HG03378 (cell line): ENCODE measurements around the gene ARMC9.
"Not testable (repeated sequence)": the region's sequence is repeated elsewhere in the genome, so short reads cannot be mapped to it uniquely, and the experiment has no call there.

ENCODE experiments used
- ATAC-seq: cut with Tn5 transposase; IDR thresholded peaks from one replicate; pipeline ENCODE4 v1.9.1; 2021; ENCODE audit warnings: mild to moderate bottlenecking, moderate library complexity; ENCODE audit not compliant: unreplicated experiment

Gene ARMC9

DNA sequence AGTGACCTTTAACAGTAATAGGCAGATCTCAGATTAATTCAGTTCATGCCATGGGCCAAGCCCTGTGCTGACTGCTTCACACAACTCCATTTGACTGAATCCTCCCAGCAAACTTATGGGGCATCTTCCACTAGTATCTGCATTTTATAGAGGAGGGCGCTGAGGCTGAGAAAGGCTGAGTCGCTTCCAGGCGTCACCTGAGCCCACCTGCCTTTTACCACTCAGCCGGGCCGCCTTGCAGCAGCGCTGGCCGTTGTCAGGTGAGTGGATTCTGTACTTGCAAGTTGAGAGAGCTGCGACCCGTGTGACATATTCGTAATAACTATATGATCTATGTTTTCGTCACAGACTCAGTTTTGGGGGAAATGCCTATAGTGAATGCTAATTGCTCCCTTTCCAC lies 137.8 kb downstream of the ARMC9 start:
- ATAC-seq, result no peak

DNA sequence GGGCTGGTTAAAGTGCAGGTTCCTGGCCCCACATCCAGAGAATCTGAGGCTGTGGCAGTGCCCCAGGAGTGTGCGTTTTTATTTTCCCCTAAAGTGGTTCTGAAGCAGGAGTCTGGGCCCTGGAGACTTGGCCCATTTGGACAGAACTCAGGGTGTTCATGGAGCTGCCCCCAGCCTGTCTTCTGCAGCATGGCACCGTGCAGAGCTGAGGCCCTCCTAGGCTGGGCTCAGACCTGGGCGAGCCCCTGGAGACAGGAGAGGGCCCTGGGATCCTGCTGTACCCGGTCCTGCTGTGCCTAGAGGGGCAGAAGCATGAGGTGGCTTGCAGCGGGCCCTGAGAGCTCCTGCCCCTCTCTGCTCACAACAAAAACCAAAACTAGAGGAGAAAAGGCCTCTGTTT lies 138.3 kb downstream of the ARMC9 start:
- ATAC-seq, result no peak

DNA sequence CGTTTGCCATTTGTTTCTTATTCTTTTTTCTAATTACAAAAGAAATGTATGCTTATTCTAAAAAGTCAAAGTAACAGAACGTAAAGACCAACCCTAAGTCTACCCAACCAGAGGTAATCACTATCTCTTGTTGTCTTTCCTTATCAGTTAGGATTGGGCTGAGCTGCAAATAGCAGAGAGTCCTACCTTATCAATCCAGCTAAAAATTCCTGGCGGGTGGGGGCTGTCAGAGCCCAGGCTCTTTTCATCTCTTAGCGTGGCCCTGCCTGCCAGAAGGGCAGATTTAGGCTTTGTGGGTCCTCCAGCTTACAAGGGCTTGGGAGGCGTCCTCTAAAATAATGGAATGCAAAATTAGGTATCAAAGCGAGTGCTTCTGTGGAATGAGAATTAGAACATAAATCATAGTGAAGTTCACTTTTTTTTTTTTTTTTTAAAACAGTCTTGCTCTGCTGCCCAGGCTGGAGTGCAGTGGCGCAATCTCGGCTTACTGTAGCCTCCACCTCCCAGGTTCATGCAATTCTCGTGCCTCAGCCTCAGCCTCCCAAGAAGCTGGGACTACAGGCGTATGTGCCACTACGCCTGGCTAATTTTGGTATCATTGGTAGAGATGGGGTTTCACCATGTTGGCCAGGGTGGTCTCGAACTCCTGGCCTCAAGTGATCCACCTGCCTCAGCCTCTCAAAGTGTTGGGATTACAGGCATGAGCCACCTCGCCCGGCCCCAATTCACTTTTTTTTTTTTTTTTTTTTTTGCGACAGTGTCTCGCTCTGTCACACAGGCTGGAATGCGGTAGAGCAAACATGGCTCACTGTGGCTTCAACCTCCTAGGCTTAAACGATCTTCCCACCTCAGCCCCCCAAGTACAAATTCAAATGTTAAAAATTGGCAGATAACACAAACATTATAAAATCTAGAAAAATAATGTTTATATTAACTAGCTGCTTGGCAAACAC lies 139.7 kb downstream of the ARMC9 start:
- ATAC-seq, result no peak

DNA sequence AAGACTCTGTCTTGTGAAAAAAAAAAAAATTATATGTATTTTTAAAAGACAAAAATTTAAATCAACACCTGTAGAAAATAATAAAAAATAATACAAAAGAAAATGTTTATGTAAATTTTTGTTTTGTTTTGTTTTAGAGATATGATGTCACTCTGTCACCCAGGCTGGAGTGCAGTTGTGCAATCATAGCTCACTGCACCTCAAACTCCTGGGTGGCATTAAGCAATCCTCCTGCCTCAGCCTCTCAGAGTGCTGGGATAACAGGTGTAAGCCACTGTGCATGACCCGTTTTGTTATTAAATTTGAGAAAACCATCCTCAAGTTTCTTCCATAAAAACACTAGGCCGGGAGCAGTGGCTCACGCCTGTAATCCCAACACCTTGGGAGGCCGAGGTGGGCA lies 140.9 kb downstream of the ARMC9 start:
- ATAC-seq, result no peak

DNA sequence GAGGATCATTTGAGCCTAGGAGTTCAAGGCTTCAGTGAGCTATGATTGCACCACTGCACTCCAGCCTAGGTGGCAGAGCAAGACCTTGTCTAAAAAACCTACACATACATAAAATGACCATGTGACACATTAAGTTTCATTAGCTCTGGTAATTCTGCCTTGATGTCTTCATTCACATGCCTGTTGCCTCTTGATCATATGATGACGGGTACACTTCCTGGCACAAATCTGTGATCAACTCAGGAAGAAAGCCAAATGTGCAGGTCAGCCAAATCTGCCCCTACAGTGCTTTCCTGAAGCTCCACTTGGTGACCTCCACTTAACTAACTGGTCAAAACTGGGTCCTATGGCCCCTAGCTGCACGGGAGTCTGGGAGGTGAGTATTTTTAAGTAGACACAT lies 142.7 kb downstream of the ARMC9 start:
- no peak for ATAC-seq

DNA sequence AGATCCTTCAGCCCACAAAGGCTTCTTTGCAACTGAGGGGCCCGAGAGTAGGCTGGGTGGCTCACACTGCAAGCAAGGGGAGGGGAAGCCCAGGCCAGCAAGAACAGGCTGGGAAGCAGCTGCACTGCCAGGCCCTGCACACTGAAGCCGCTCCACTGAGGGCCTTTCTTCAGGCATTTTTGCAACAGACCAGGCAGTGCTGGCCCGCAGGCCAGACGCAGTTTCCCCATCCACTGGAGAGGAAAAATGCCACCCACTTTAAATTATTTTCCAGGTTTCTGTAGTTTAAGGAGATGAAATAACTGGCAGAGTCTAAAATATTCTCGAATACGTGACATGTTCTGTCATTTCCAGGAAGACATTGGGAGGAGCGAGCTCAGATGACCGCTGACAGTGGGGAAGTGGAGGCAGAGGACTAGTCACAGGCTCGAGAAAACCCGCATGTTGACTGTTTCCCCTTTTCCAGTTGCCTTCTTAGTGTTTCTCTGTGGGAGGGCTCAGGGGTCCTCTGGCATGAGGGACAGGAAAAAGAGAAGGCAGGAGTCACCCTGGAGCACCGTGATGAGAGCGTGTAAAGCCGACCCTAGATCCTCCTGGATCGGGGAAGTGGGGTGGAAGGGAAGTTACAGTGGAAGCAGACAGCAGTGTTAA lies 143.8 kb downstream of the ARMC9 start:
- ATAC-seq, result no peak

DNA sequence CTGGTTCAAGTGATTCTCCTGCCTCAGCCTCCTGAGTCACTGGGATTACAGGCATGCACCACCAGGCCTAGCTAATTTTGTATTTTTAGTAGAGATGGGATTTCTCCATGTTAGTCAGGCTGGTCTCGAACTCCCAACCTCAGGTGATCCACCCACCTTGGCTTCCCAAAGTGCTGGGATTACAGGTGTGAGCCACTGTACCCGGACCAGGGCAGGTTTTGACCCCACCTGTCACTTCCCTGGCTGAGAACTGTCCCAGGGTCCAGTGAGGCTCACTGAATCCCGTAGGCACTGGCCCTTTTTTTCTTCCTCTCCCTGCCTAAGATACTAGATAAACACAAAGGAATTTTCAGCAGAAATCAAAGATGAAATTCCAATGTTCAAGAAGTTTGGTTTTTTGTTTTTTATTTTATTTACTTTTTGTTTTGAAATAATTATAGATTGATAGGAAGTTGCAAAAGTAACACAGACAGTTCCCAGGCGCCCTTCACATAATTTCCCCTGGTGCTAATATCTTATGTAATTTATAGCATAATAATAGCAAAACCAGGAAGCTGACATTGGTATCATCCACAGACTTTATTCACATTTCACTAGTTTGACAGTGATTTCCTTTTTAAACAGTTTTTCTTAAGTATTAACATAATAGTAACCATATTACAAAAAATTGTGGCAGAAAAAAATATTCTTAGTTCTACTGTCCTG lies 144.7 kb downstream of the ARMC9 start:
- no peak for ATAC-seq

DNA sequence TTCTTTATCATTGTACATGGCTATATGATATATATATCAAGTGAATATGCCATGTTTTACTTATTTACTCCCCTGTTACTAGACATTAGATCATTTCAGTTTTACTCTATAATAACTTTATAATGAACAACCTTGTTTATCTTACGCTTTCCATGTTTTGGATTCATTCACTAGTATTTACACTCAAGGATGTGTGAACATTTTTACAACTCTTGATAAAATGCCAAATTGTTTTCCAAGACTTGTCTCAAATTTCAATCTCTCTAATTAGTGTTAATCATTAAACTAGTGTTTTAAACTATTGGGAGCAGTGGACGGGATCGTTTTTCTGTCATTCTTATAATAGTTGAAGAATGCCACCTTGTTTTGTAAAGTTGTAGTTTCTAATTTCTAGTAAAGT lies 145.6 kb downstream of the ARMC9 start:
- ATAC-seq, result no peak

DNA sequence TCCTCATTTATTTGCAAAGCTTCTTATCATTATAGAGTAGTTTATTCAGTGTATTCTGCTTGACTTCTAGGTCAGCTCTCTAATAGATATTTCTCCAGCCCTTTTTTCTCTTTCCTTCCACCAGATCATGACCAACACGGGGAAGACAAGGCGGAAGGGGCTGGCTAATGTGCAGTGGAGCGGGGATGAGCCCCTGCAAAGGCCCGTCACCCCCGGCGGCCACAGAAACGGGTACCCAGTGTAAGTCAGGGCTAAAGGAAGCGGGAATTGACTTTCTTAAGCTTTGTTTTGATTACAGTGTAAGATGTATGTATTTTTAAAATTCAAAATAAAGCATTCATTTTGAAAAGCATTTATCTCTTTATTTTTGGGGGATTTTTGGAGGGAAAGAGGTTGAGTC lies 146.4 kb downstream of the ARMC9 start:
- ATAC-seq, result no peak

DNA sequence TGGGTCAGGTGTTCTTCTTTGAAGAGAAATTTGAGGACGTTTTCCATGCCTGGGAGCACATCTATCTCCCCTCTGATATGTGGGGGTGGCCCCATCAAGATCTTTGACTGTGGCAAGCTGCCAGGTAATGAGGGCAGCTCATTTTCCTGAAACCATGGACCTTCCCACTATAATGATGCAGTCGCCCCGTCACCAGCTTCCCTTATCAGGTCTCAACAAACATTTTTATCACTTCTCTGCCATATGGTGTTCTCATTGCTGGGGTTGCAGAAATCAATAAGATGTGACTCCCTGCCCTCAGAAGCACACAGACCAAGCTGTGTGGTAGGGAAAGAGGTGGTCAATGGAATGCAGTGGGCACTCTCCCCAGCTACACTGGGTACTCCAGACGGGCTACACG lies 148.7 kb downstream of the ARMC9 start:
- ATAC-seq, result no peak

DNA sequence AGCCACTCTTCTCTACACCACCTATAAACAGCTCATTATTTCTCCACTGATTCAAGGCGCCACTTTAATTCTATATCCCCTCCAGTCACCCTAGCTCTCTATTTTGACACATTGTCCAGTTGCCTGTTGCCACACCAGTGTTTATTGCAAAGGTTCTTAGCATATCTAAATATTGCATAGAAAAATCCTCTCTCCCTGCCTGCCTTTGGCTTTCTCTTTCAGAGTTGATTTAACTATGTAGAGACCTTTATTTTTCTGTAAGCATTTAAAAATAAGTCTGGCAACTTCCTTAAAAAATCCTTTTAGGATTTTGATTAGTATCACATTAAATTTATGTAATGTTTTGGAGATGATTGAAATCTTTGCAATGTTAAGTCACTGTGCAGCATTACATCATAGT lies 149.2 kb downstream of the ARMC9 start:
- no peak for ATAC-seq

DNA sequence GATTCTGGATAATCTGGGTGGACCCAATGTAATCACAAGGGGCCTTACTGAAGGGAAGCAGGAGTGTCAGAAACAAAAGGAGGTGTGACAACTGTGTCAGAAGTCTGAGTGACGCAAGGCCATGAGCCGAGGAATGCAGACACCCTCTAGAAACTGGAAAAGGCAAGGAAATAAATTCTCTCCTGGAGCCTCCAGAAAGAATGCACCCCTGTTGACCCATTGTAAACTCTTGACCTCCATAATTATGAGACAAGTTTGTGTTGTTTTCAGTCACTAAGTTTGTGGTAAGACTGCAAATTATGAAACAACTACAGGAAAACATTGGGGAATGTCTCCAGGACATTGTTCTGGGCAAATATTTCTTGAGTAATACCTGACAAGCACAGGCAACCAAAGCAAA lies 149.7 kb downstream of the ARMC9 start:
- no peak for ATAC-seq

DNA sequence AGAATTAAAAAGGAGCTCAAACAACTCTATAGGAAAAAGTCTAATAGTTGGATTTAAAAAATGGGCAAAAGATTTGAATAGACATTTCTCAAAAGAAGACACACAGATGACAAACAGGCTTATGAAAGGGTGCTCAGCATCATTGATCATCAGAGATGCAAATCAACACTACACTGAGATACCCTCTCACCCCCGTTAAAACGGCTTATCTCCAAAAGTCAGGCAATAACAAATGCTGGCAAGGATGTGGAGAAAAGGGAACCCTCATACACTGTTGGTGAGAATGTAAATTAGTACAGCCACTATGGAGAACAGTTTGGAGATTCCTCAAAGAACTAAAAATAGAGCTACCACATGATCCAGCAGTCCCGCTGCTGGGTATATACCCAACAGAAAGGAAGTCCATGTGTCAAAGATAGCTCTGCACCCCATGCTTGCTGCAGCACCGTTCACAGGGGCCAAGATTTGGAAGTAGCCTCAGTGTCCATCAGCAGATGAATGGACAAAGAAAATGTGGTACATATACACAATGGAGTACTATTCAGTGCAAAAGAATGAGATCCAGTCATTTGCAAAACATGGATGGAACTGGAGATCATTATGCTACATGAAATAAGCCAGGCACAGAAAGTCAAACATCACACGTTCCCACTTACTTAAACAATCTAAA lies 150.4 kb downstream of the ARMC9 start:
- no peak for ATAC-seq

DNA sequence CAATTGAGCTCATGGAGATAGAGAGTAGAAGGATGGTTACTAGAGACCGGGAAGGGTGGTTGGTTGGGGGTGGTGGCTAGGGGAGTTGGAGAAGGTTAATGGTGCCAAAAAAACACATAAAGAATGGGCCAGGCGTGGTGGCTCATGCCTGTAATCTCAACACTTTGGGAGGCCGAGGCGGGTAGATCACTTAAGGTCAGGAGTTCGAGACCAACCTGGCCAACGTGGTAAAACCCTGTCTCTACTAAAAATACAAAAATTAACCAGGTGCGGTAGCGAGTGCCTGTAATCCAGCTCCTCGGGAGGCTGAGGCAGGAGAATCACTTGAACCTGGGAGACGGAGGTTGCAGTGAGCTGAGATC lies 150.9 kb downstream of the ARMC9 start:
- ATAC-seq, result not testable (repeated sequence)

DNA sequence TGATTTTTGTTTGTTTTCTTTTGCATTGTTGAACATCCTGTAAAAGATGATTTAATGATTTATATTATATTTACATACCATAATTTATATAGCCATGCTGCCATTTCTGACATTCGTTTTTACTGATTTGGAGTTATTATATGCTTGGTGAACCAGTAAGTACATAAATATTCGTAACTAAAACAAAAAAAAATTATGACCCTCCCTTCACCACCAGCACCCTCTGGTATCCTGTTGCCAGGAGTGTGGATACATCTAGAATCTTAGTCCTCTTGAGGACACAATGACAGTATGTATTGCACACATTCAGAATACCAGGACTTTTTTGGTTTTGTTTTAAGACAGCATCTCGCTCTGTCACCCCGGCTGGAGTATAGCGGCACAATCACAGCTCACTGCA lies 153.2 kb downstream of the ARMC9 start:
- ATAC-seq, result no peak

DNA sequence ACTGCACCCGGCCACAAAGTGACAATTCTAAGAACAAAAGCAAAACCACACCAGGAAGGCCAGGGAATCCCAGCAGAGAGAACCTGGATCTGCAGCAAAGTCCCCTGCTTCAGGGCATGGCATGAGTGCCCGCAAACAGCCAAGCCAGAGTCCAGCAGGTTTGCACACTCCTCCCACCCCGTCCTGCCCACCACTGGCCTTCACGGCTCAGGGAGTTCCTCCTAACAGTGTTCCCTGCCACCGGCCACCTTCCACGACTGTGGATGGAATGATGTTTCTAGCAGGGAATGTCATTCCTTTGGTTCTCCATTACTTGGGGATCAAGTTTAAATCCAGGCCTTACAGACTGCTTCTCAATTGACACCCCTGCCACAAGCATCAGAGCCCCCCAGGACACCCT lies 155.0 kb downstream of the ARMC9 start:
- no peak for ATAC-seq

DNA sequence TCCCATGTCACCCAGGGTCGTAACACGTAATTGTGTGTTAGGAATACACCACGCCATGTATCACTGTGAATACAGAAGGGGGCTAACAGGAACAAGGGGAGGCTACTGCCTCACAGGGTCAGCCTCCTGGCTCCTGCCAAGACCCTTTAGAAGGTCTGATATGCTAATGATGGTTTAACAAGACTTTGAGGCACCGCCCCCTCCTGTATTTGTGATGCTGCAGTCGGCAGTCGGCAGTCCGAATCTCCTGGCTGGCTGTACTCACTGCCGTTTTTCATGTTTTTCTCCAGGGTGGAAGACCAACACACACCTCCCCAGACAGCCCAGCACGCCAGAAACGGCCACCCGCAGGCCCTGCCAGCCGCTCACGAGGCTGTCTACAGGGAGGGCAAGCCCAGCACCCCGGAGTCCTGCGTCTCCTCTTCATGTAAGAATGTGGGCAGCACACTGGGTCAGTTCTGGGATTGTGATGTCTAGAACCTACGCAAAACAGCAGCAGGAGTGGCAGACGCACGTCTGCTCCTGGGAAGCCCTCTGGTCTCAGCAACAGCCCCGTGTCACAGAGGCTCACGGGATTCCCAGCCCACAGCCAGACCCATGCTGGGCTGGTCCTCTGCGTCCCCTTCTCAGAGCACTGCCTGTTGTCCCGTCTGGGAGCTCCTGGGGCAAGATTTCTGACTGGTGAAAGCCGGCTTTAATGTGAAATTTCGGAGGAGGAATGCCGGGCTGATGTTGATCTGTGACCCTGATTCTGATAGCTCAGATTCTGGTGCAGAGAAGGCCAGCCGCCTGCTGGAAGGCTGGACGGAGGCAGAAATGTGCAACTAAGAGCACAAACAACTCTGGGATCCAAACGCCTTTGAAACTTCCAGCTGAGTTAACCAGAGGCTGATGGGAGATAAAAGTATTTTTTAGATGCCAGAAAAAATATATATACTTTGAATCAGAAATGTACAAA lies 157.4 kb downstream of the ARMC9 start:
- no peak for ATAC-seq

DNA sequence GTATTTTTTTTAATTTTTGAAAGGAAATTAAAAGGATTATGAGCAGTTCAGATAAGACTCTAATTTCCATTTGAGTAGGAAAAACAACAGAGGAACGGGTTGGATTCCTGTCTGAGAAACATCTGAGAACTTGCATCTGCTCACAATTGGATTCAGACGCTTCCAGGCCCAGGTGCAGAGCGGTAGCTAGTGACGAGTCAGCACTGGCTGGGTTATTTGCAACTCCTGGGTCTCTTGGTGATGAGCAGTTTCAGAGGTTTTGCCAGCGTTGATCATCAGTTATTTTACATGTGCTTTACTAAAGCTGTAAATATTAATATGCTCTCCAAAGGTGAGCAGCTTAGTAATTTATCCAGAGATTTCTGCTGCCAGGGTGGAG lies 158.0 kb downstream of the ARMC9 start:
- ATAC-seq, result no peak

DNA sequence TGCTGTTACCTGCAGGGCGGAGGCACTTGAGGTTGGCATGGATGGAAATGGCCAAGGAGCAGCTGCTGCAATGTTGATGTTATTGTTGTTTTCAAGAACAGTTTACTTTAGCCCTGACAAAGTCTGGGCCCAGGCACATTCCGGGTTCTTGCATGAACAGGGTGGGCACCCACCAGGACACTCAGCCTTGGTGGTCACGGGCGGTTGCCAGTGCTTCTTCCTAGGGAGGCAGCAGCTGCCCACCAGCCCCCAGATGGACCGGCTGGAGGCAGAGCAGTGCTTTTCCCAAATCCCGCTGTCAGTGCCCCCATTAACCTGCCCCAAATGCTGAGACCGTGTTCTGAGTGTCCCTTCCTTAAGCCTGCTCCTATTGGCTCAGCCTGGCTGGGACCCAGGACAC lies 158.6 kb downstream of the ARMC9 start:
- no peak for ATAC-seq

DNA sequence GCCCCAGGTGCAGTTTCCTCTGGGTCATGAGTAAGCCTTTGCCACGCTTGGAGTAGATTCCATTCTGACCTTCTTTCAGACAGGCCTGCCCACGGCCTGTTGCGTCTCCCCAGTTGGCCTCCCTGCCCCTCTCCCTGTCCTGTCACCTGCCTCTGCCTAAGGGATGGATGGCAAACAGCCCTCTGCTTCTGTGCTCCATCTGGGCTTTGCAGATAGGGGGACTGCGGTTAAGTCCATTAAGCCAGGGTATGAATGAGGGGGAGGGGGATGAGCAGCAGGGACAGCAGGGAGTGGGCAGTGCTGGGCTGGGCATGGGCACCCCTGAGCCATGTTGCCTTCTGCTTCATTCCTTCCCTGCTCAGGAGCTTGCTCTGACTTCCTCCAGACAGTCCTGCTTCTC lies 159.5 kb downstream of the ARMC9 start:
- ATAC-seq, result no peak
